Bronchial epithelial cell (primary cell): ENCODE results near the gene RAB24. TPM values are rescaled to one million over a fixed set of nuclear protein-coding genes. Genes with fewer than 3 reads are reported as not detected.

ENCODE experiments used
- DNase-seq: peaks from one replicate; pipeline ENCODE4 v3.0.0-alpha.2; 2010; ENCODE audit warnings: low read depth
- FAIRE-seq: peaks from 2 replicates; lab custom pipeline; 2011; peaks lifted over from hg19 to GRCh38; lab: Jason Lieb, UNC
- H3K27me3 ChIP-seq: 2 replicates; pipeline ENCODE4 v1.5.1; 2011; ENCODE audit warnings: low read length; ENCODE audit not compliant: control insufficient read depth, insufficient read depth
- H3K36me3 ChIP-seq: 2 replicates; pipeline ENCODE4 v1.5.1; 2011; ENCODE audit warnings: low read length; ENCODE audit not compliant: control insufficient read depth, insufficient read depth
- H3K4me3 ChIP-seq: 2 replicates; pipeline ENCODE4 v1.5.1; 2011; ENCODE audit warnings: mild to moderate bottlenecking, low read depth, low read length, control low read depth
- total RNA-seq: library from RNA; depleted of rRNA; stranded (reverse); fragments of >200 nt; gene quantifications from 2 replicates; pipeline ENCODE4 v1.2.1, GENCODE V29; 2014
- TF ChIP-seq, protein P1 (sequence below): IDR thresholded peaks from 2 replicates; pipeline ENCODE4 v1.5.1; 2011; ENCODE audit warnings: mild to moderate bottlenecking, moderate library complexity, low read length, control low read depth, inconsistent platforms; ENCODE audit not compliant: insufficient read depth, severe bottlenecking

RAB24 gene
- total RNA-seq, 1 donor from 2014 or later, result 16.6 TPM

DNA sequence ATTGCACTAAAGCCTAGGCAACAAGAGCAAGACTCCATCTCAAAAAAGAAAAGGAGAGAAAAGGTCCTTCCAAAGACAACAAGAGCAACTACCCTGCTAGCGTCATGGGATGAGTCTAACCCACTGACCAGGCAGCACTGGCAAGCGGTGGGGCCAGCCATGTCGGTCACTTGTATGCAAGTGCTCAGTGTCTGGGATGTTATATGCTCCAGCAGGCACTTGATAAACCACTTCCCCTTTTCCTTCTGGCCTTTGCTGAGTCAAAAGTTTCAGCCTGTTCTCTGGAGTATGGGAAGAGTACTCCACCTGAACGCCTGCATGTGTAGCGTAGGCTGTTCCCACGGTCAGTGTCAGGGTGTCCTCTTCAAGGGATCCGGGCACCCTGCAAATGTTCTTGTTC, 17.4 kb upstream of the RAB24 start:
- TF ChIP-seq, protein P1, sequence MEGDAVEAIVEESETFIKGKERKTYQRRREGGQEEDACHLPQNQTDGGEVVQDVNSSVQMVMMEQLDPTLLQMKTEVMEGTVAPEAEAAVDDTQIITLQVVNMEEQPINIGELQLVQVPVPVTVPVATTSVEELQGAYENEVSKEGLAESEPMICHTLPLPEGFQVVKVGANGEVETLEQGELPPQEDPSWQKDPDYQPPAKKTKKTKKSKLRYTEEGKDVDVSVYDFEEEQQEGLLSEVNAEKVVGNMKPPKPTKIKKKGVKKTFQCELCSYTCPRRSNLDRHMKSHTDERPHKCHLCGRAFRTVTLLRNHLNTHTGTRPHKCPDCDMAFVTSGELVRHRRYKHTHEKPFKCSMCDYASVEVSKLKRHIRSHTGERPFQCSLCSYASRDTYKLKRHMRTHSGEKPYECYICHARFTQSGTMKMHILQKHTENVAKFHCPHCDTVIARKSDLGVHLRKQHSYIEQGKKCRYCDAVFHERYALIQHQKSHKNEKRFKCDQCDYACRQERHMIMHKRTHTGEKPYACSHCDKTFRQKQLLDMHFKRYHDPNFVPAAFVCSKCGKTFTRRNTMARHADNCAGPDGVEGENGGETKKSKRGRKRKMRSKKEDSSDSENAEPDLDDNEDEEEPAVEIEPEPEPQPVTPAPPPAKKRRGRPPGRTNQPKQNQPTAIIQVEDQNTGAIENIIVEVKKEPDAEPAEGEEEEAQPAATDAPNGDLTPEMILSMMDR, result no peak
- Histone ChIP-seq H3K4me3 (no peak overlapping the region), H3K36me3 (peaks cover 3% of the 10 kb centered on the region), H3K27me3 (no peaks in the 10 kb centered on the region)
- FAIRE-seq, result no peak
- DNase-seq, result no peak

DNA sequence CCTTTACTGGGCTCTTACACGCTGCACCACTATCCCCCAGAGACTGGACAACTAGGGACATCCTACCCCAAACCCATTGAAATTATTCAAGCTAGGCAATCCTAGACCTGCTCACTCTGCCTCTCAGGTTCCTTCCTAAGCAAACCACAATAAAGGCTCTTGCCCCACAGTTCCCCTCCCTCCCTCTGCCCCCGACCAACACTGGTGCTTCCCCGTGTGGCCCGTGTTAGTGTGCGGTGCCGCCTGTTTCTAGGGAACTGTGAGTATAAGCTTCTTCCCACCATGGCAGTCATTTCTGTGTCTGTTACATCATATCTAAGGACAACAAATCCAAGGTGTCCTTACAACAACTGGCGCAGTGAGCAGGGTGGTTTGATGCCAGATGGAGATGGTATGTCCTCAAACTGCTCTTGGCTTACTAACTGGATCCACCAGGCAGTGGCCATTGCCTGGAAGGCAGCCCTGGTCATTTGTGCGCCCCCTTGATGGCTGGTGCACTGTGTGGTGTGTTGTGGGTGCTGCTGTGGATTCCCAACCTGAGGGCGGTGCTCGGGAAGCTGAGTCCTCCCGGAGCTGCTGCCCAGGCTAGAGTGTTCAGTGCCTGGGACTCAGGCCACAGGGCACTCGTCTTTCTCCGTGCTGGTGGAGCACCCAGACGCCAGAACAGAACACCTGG, 16.5 kb upstream of the RAB24 start:
- H3K36me3 ChIP-seq, result peaks cover 3% of the 10 kb centered on the region
- H3K4me3 ChIP-seq, result no peak overlapping the region
- DNase-seq (no peak), FAIRE-seq (no peak)
- no peaks in the 10 kb centered on the region for H3K27me3 ChIP-seq
- TF ChIP-seq, protein P1, result no peak

DNA sequence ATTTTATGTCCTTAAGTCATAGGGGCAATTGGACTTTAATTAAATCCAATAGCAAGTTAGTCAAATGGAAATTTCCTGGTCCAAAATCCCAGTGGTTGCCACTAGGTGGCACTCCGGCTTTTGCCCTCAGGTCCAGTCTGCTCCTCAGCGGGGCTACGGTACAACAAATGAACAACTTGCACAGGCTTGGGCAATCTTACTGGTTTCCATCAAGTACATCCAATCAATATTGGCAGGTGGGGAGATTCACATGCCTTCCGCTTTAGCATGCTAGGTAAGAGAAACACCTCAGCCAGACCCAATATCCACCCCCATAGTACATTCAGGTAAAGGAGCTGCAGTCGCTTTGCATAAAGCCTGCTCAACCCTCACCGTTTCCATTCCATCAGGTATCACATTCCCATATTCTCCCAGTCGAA, 14.4 kb upstream of the RAB24 start:
- peak; percentile 77 for DNase-seq
- TF ChIP-seq, protein P1, result peak; percentile 84
- Histone ChIP-seq H3K27me3 (no peaks in the 10 kb centered on the region), H3K4me3 (no peak overlapping the region), H3K36me3 (peaks cover 3% of the 10 kb centered on the region)
- no peak for FAIRE-seq

DNA sequence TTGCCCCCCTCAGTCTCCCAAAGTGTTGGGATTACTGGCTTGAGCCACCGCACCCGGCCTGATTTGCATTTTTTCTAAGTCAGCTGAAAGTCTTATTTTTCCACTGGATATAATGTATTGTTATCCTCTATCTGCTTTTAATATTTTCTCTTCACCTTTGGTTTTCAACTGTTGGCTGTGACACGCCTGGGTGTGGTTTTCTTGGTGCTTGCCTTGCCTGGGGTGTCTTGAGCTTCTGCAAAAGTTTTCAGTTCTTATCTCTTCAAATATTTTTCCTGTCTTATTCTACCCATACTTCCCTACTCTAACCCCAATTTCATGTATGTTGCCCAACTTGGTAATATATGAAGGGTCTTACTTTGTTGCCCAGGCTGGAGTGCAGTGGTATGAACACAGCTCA, 12.5 kb upstream of the RAB24 start:
- TF ChIP-seq, protein P1, result no peak
- H3K4me3 ChIP-seq, result no peak overlapping the region
- H3K27me3 ChIP-seq, result no peaks in the 10 kb centered on the region
- H3K36me3 ChIP-seq, result peaks cover 3% of the 10 kb centered on the region
- DNase-seq, result no peak
- FAIRE-seq, result no peak

DNA sequence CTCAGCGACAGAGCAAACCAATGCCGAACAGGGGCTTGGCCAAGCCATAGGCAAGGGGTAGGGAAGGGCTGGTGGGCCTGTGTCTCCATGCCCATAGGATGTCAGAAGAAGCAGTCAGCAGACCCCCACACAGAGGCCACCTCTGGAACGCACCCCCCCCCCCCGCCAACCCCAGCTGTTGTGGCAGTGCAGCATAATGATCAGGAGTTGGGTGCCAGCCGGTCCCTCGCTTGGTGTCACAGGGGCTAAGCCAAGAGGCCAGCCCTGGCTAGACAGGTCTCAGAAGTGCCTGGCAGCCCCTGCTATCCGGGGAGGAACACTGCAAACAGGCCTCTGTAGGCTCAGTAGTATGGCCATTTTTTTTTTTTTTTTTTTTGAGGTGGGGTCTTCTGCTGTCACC, 11.9 kb upstream of the RAB24 start:
- no peak for DNase-seq

More for the DNA sequence above, 11.9 kb upstream of the RAB24 start:
- Histone ChIP-seq H3K4me3 (no peak overlapping the region), H3K36me3 (peaks cover 3% of the 10 kb centered on the region), H3K27me3 (no peaks in the 10 kb centered on the region)
- TF ChIP-seq, protein P1, result no peak
- no peak for FAIRE-seq
